ENCODE data around the gene OPRM1. TPM values are rescaled to one million over a fixed set of nuclear protein-coding genes. Genes with fewer than 3 reads are reported as not detected.

Gene OPRM1
- total and polyA plus RNA-seq, 8 donors, result 0.45 to 1.5 TPM; not detected in 6

DNA sequence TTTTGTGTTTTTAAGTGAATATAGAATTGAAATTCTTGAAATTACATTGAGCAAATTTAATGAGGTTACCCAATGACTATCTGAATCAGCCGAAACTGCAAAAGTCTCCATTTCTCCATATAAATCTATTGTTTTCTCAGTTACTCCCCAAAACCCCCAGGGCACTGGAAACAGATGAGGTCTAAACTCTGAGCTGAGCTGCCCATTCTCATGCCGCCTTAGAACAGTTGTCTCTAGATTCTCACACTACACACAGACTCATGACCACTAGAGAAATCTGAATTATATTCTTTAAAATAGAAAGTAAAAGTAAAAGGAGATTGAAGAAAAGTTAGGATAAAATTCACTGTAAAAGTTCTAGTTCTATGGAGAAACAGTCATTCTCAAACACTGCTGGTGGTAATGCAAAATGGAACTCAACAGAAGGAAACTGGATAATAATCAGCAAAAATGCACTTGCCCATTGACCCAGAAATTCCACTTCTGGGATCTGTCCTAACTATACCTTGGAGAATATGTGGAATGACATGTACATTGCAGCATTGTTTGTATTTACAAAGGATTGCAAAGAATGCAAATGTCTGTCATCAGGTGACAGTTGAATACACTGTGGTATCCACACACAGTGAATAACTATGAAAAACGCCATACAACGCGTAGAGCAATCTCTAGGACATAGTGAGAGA is 192.0 kb downstream of the OPRM1 start:
- intact Hi-C loops (cut with DNase I; ENCODE audit: low total_unique reads), result no loop called here
- no peak overlapping the region for H3K27ac ChIP-seq
- no peaks in the 10 kb centered on the region for H3K36me3 ChIP-seq
- 88 to 95% (median 91%) methylated on average over 5 of the region's 5 CpGs for WGBS, 5 donors
- H3K9me3 ChIP-seq, result no peaks in the 10 kb centered on the region
- TF ChIP-seq, protein P1, sequence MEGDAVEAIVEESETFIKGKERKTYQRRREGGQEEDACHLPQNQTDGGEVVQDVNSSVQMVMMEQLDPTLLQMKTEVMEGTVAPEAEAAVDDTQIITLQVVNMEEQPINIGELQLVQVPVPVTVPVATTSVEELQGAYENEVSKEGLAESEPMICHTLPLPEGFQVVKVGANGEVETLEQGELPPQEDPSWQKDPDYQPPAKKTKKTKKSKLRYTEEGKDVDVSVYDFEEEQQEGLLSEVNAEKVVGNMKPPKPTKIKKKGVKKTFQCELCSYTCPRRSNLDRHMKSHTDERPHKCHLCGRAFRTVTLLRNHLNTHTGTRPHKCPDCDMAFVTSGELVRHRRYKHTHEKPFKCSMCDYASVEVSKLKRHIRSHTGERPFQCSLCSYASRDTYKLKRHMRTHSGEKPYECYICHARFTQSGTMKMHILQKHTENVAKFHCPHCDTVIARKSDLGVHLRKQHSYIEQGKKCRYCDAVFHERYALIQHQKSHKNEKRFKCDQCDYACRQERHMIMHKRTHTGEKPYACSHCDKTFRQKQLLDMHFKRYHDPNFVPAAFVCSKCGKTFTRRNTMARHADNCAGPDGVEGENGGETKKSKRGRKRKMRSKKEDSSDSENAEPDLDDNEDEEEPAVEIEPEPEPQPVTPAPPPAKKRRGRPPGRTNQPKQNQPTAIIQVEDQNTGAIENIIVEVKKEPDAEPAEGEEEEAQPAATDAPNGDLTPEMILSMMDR (IDR thresholded peaks at IDR 0.05), result no peak
- TF ChIP-seq EP300 (IDR thresholded peaks at IDR 0.05), result no peak
- TF ChIP-seq POLR2AphosphoS5 (IDR thresholded peaks at IDR 0.05), result no peak
- no peak for TF ChIP-seq POLR2A (IDR thresholded peaks at IDR 0.05)
- H3K4me3 ChIP-seq, result no peak overlapping the region
- DNase-seq, result no peak
- no peaks in the 10 kb centered on the region for H3K27me3 ChIP-seq
- H3K4me1 ChIP-seq, result no peaks in the 10 kb centered on the region

DNA sequence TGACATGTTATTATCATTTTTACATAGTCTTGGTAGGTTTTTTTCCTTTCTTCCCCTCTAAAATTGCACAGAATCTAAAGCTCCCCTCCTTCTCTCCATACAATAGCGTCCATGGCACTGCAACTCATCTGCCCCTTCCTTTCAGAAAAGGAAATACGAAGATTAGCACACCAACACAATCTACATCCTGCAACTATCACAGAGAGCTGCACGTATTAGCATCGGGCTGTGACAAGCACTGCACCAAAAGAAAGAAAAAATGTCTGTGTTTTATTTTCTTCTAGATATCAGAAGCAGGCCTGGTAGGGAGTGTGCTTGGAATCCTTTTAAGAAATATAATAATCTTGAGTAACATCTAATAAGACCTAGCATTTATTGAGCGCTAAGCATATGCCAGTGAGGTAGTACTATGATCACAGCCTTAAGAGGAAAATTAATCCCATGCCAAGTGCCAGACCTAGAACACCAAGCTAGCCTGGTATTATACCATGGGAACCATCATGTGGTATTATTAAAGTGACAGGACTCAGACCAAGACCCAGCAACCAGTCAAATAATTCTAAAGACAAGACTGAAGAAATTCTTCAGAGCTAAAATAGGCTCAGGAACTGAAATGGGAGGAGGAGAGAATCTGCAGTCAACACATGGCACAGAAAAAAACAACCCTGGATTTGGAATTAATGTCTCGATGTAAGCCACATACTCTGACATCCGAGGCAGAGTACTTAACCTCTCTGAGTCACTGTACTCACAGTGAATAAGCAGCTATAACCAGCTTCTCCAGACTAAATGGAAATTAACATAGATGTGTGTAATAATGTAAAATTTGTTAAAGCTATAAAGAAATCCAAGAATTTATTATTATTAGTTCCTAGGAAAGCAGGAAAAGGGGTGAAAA is 193.2 kb downstream of the OPRM1 start:
- intact Hi-C loops (cut with DNase I; ENCODE audit: low total_unique reads), result no loop called here
- Histone ChIP-seq H3K27ac (no peak overlapping the region), H3K9me3 (no peaks in the 10 kb centered on the region), H3K27me3 (no peaks in the 10 kb centered on the region), H3K4me1 (no peaks in the 10 kb centered on the region), H3K4me3 (no peak overlapping the region), H3K36me3 (no peaks in the 10 kb centered on the region)
- WGBS, 5 donors, result 67 to 73% (median 70%) methylated on average over 7 of the region's 7 CpGs
- no peak for DNase-seq
- TF ChIP-seq POLR2AphosphoS5 (IDR thresholded peaks at IDR 0.05) (no peak), EP300 (IDR thresholded peaks at IDR 0.05) (no peak), POLR2A (IDR thresholded peaks at IDR 0.05) (no peak)
- TF ChIP-seq, protein P1 (IDR thresholded peaks at IDR 0.05), result no peak

DNA sequence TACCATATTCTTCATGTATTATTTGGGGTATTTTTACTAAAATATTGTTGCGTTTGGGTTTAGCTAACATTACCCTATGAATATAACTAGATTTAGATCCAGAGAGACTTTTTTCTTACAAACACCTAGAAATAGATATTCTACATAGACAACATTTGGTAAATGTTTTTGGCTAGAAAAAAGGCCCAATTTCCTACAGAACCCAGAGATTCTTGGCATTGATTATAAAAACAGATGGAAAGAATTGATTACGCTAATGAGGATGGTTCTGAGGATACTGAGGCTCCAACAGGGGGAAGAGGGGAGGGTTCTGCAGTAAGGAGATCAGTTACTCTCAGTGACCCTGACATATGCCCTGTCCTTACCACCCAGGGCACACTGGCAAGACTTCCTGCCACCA is 194.3 kb downstream of the OPRM1 start:
- Histone ChIP-seq H3K36me3 (no peaks in the 10 kb centered on the region), H3K27ac (no peak overlapping the region), H3K4me1 (no peaks in the 10 kb centered on the region), H3K9me3 (no peaks in the 10 kb centered on the region), H3K27me3 (no peaks in the 10 kb centered on the region), H3K4me3 (no peak overlapping the region)
- WGBS, 5 donors, result 92 to 99% (median 95%) methylated on average over 2 of the region's 2 CpGs
- intact Hi-C loops (cut with DNase I; ENCODE audit: low total_unique reads), result no loop called here
- TF ChIP-seq POLR2AphosphoS5 (IDR thresholded peaks at IDR 0.05), result no peak
- TF ChIP-seq, protein P1 (IDR thresholded peaks at IDR 0.05), result no peak
- no peak for TF ChIP-seq EP300 (IDR thresholded peaks at IDR 0.05)
- no peak for TF ChIP-seq POLR2A (IDR thresholded peaks at IDR 0.05)
- no peak for DNase-seq

DNA sequence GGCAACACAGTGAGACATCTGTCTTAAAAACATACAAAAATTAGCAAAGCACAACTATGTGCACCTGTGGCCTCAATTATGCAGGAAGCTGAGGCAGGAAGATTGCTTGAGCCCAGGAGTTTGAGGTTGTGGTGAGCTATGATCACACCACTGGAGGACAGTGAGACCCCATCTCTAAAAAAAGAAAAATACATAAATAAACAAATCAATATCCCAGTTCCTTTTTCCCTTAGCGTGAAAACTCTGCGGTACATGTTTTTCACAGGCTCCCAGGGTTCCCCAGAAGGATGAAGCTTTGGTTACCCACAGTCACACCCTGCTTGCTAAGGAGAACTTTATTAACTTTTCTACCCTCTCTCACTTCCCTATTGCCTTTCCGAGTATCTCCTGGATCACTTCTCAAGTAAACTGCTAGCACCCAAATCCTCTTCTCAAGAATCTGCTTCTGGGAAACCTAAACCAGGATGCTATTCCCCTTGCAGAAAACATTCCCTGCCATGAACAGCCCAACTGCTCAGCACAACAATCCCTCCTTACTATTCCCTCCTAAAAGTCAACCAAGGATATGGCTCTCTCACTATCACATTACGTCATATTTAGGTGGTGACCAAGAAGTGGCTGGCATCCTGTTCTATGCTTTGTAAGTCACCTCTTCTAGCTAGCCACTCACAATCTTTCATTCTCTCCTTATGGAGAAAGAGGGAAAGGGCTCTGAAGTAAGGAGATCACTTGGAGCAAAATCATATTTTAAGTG is 195.2 kb downstream of the OPRM1 start:
- Histone ChIP-seq H3K4me1 (no peaks in the 10 kb centered on the region), H3K27me3 (no peaks in the 10 kb centered on the region), H3K4me3 (no peak overlapping the region), H3K36me3 (no peaks in the 10 kb centered on the region), H3K27ac (no peak overlapping the region), H3K9me3 (no peaks in the 10 kb centered on the region)
- TF ChIP-seq, protein P1 (IDR thresholded peaks at IDR 0.05), result no peak
- no peak for TF ChIP-seq POLR2AphosphoS5 (IDR thresholded peaks at IDR 0.05)
- TF ChIP-seq EP300 (IDR thresholded peaks at IDR 0.05), result no peak
- TF ChIP-seq POLR2A (IDR thresholded peaks at IDR 0.05), result no peak
- DNase-seq, result no peak
- 86 to 93% (median 91%) methylated on average over 4 of the region's 4 CpGs for WGBS, 5 donors
- intact Hi-C loops (cut with DNase I; ENCODE audit: low total_unique reads), result no loop called here
